ENCODE data around the gene ATF2. TPM values are rescaled to one million over a fixed set of nuclear protein-coding genes. Genes with fewer than 3 reads are reported as not detected.
A peak's percentile ranks its signal among the peaks of the same experiment; 100 is the strongest.

Gene ATF2
- total and polyA plus RNA-seq, 2 of the 13 experiments (the other 11 are each of a cell fraction or from before 2014, with no cell fraction given) = 91.6 to 95.1 TPM

DNA sequence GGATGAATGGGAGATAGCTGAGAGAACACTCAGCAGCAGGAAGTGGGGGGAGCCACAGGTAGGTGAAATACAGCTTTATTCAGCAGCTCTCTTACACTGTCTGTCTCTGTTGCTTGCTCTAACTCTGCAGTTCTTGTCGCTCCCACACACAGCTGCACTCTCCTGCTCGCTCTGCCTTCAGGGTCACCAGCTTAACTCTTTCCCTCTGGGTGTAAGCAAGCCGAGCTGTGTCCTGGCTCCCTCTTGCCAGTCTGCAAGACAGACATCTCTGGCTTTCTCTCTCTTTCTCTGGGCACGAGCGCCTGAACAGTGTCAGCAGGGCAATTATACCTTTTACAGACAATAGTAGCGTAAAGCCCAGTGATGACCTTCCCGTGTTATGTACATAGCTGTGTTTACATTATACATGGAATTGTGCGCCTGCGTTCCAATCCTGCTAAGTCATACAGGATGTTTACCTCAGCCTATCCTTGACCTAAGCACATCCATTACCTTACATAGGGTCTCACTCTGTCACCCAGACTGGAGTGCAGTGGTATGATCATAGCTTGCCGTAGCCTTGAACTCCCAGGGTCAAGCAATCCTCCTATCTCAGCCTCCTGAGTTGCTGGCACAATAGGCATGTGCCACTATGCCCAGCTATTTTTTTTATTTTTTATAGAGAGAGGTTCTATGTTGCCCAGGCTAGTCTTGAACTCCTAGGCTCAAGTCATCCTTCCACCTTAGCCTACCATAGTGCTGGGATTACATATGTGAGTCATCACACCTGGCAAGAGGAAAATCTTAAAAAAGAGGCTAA is 105.0 kb downstream of the ATF2 start (continued):
- peak; percentile 99 to 100 for TF ChIP-seq NR2F1 (CRISPR knock-in tag; IDR thresholded peaks at IDR 0.05)
- peak; percentile 44; the same call in 1 of the 2 replicates for TF ChIP-seq STAT5B (CRISPR knock-in tag; IDR thresholded peaks at IDR 0.05)
- no peak for TF ChIP-seq ATAD3A (CRISPR knock-in tag; IDR thresholded peaks at IDR 0.05)
- peak; percentile 98 for TF ChIP-seq ZNF331 (CRISPR knock-in tag; IDR thresholded peaks at IDR 0.05)
- no peak for TF ChIP-seq NPAS2 (CRISPR knock-in tag; IDR thresholded peaks at IDR 0.05; ENCODE audit: borderline replicate concordance)
- peak; percentile 64 for TF ChIP-seq HNRNPH1 (optimal IDR thresholded peaks at IDR 0.05; ENCODE audit: low read depth, low read length)
- TF ChIP-seq, protein P1, sequence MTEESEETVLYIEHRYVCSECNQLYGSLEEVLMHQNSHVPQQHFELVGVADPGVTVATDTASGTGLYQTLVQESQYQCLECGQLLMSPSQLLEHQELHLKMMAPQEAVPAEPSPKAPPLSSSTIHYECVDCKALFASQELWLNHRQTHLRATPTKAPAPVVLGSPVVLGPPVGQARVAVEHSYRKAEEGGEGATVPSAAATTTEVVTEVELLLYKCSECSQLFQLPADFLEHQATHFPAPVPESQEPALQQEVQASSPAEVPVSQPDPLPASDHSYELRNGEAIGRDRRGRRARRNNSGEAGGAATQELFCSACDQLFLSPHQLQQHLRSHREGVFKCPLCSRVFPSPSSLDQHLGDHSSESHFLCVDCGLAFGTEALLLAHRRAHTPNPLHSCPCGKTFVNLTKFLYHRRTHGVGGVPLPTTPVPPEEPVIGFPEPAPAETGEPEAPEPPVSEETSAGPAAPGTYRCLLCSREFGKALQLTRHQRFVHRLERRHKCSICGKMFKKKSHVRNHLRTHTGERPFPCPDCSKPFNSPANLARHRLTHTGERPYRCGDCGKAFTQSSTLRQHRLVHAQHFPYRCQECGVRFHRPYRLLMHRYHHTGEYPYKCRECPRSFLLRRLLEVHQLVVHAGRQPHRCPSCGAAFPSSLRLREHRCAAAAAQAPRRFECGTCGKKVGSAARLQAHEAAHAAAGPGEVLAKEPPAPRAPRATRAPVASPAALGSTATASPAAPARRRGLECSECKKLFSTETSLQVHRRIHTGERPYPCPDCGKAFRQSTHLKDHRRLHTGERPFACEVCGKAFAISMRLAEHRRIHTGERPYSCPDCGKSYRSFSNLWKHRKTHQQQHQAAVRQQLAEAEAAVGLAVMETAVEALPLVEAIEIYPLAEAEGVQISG (CRISPR knock-in tag; IDR thresholded peaks at IDR 0.05) = peak; percentile 81
- TF ChIP-seq, protein P2, sequence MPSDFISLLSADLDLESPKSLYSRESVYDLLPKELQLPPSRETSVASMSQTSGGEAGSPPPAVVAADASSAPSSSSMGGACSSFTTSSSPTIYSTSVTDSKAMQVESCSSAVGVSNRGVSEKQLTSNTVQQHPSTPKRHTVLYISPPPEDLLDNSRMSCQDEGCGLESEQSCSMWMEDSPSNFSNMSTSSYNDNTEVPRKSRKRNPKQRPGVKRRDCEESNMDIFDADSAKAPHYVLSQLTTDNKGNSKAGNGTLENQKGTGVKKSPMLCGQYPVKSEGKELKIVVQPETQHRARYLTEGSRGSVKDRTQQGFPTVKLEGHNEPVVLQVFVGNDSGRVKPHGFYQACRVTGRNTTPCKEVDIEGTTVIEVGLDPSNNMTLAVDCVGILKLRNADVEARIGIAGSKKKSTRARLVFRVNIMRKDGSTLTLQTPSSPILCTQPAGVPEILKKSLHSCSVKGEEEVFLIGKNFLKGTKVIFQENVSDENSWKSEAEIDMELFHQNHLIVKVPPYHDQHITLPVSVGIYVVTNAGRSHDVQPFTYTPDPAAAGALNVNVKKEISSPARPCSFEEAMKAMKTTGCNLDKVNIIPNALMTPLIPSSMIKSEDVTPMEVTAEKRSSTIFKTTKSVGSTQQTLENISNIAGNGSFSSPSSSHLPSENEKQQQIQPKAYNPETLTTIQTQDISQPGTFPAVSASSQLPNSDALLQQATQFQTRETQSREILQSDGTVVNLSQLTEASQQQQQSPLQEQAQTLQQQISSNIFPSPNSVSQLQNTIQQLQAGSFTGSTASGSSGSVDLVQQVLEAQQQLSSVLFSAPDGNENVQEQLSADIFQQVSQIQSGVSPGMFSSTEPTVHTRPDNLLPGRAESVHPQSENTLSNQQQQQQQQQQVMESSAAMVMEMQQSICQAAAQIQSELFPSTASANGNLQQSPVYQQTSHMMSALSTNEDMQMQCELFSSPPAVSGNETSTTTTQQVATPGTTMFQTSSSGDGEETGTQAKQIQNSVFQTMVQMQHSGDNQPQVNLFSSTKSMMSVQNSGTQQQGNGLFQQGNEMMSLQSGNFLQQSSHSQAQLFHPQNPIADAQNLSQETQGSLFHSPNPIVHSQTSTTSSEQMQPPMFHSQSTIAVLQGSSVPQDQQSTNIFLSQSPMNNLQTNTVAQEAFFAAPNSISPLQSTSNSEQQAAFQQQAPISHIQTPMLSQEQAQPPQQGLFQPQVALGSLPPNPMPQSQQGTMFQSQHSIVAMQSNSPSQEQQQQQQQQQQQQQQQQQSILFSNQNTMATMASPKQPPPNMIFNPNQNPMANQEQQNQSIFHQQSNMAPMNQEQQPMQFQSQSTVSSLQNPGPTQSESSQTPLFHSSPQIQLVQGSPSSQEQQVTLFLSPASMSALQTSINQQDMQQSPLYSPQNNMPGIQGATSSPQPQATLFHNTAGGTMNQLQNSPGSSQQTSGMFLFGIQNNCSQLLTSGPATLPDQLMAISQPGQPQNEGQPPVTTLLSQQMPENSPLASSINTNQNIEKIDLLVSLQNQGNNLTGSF (CRISPR knock-in tag; IDR thresholded peaks at IDR 0.05) = no peak
- TF ChIP-seq, protein P3, sequence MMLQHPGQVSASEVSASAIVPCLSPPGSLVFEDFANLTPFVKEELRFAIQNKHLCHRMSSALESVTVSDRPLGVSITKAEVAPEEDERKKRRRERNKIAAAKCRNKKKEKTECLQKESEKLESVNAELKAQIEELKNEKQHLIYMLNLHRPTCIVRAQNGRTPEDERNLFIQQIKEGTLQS (CRISPR knock-in tag; IDR thresholded peaks at IDR 0.05) = peak; percentile 100
- TF ChIP-seq, protein P4, sequence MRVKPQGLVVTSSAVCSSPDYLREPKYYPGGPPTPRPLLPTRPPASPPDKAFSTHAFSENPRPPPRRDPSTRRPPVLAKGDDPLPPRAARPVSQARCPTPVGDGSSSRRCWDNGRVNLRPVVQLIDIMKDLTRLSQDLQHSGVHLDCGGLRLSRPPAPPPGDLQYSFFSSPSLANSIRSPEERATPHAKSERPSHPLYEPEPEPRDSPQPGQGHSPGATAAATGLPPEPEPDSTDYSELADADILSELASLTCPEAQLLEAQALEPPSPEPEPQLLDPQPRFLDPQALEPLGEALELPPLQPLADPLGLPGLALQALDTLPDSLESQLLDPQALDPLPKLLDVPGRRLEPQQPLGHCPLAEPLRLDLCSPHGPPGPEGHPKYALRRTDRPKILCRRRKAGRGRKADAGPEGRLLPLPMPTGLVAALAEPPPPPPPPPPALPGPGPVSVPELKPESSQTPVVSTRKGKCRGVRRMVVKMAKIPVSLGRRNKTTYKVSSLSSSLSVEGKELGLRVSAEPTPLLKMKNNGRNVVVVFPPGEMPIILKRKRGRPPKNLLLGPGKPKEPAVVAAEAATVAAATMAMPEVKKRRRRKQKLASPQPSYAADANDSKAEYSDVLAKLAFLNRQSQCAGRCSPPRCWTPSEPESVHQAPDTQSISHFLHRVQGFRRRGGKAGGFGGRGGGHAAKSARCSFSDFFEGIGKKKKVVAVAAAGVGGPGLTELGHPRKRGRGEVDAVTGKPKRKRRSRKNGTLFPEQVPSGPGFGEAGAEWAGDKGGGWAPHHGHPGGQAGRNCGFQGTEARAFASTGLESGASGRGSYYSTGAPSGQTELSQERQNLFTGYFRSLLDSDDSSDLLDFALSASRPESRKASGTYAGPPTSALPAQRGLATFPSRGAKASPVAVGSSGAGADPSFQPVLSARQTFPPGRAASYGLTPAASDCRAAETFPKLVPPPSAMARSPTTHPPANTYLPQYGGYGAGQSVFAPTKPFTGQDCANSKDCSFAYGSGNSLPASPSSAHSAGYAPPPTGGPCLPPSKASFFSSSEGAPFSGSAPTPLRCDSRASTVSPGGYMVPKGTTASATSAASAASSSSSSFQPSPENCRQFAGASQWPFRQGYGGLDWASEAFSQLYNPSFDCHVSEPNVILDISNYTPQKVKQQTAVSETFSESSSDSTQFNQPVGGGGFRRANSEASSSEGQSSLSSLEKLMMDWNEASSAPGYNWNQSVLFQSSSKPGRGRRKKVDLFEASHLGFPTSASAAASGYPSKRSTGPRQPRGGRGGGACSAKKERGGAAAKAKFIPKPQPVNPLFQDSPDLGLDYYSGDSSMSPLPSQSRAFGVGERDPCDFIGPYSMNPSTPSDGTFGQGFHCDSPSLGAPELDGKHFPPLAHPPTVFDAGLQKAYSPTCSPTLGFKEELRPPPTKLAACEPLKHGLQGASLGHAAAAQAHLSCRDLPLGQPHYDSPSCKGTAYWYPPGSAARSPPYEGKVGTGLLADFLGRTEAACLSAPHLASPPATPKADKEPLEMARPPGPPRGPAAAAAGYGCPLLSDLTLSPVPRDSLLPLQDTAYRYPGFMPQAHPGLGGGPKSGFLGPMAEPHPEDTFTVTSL (CRISPR knock-in tag; IDR thresholded peaks at IDR 0.05; ENCODE audit: borderline replicate concordance) = peak; percentile 99
- peak; percentile 96; the same call in 1 of the 2 replicates for TF ChIP-seq ZNF556 (CRISPR knock-in tag; IDR thresholded peaks at IDR 0.05; ENCODE audit: borderline replicate concordance)
- no peak for TF ChIP-seq GTF2F1 (IDR thresholded peaks at IDR 0.05; ENCODE audit: low read length)
- peak; percentile 100 for TF ChIP-seq ZMYM2 (CRISPR knock-in tag; IDR thresholded peaks at IDR 0.05)
- TF ChIP-seq TARDBP (CRISPR knock-in tag; IDR thresholded peaks at IDR 0.05) = peak; percentile 100
- TF ChIP-seq ZSCAN9 (CRISPR knock-in tag; IDR thresholded peaks at IDR 0.05; ENCODE audit: borderline replicate concordance) = peak; percentile 100

Data from HepG2 (cell line).